ENCODE measurements around the gene SNX32.
"Not testable (repeated sequence)": the region's sequence is repeated elsewhere in the genome, so short reads cannot be mapped to it uniquely, and the experiment has no call there.

The SNX32 gene

DNA sequence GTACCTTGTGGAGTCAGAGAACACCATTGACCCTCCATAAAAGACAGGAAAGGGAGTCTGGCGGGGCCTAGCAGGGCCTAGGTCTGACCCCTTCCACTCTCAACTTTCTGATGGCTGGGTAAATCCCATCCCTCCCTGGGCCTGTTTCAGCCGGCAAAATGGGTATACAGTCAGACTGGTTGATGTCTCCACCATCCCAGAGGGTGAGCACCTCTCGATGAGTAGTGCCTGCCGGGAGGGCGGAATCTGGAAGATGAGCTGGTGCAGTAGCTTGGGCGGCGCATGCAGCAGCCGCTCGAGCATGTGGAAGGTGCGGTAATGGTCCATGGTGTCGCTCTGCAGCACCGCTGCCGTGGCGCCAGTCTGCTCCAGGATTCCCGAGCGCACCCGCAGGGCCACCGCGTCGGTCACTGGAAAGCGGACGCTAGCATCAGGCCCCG is 54.0 kb downstream of the SNX32 start:
- no peak for DNase-seq

DNA sequence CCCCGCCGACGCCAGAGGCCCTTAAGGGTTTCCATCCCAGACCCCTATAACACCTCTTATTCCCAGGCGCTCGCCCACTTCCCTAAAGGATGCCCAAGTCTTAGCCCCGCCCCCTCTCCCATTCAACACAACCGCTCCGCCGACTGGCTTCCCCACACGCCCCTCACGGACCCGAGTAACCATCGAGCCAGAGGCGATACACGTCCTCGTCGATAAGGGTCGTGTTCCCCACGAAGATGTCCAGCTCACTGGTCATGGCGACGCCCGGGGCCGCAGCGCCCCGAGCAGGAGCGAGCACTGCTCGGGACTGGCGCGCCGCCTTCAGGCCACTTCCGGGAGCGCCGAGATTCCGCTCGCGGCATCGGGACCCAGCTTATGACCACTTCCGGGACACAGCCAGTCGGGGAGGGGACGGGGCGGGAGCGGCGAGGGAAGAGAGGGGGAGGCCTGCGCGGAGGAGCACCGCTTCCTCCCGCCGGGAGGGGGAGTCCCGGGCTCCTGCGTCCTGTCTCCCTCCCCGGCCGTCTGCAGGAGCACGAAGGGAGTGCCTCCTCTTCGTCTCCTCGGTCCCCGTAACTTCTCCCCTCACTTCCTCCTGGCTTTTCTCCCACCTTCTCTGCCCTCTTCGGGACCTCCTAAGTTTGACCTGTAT is 54.5 kb downstream of the SNX32 start, which contains the start of gene FIBP:
TSS of gene FIBP (minus strand) at position 309 of the 652 bp plus-strand sequence. CDS start at position 256, 53 bp downstream.
- DNase-seq = peak; percentile 84

DNA sequence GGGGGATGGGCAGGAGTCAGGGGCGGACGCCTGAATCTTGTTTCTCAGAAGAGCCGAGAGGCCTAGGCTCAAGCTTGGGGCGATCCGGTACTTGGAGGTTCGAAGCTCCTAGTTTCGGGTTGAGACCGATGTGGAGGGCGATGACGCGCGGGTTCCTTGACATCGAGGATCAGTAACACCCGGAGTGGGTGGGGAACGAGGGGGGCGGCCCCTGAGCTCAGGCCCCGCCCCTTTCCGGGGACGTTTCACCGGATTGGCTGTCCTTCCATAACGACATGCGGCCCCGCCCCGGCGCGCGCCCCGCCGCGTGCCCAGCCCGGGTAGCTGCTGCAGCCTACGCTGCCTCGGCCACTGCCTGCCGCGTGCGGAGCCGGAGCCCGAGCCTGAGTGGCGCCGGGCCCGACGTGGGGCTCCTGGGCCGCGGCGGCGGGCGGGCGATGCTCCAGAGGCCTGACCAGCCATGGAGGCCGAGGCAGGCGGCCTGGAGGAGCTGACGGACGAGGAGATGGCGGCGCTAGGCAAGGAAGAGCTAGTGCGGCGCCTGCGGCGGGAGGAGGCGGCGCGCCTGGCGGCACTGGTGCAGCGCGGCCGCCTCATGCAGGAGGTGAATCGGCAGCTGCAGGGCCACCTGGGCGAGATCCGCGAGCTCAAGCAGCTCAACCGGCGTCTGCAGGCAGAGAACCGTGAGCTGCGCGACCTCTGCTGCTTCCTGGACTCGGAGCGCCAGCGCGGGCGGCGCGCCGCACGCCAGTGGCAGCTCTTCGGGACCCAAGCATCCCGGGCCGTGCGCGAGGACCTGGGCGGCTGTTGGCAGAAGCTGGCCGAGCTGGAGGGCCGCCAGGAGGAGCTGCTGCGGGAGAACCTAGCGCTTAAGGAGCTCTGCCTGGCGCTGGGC is 56.8 kb downstream of the SNX32 start, which contains the start of gene CCDC85B:
TSS of gene CCDC85B (plus strand) at position 350 of the 895 bp plus-strand sequence. CDS start at position 461, 111 bp downstream.
- DNase-seq = peak; percentile 87

DNA sequence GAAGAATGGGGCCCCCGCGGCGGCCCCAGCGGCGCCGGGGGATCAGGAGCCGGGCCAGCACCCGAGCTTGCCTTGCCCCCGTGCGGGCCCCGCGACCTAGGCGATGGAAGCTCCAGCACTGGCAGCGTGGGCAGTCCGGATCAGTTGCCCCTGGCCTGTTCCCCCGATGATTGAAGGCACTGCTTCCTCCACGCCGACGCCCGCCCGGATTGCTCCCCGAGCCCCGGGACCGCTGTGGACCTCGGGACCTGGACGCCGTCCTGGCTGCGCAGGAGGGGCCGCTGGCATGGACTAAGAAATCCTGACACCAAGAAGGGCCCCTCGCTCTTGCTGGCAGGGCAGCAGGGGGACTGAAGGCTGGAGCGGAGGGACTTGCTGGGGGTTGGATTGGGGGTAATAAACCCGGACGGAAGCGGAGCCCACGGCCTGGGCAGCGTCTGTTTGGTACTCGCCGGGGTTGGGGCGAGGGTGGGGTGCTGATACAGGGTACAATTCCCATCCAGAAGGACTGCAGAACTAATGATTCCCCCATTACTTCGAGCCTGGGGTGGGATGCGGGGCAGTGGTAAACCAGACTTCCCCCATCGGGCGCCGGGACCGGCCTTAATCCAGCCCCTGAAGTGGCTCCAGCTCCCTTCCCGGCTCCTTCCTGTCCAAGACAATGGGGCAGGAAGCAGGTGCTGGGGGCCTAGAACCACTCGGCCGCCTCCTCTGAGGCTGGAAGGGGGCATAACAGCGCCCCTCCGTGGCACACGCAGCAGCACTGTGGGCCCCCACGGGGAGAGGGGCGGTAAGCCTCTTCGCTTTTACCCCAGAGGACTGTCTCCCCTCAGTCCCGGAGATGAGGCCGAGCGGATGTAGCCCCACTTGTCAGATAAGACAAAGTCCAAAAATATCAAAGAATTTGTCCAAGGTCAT is 57.7 kb downstream of the SNX32 start:
- DNase-seq = no peak

DNA sequence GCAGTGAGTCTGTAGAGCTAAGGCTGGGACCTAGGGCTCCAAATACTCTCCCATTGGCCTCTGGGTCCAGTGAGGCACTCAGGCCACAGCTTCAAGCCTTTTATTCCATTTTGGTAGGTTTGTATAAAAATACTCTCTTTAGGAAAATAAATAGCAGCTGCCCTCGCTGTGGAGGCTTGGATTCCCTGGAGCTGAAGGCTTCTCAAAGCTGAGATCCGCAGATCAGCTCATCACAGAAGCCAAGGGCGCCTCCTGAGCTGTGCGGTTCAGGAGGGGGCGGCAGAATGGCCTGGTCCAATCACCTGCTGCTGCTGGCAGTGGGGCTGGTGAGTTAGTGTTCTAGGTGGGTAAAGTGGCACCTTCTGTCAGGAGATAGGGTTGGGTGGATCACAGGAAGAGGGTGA is 58.4 kb downstream of the SNX32 start:
- not testable (repeated sequence) for DNase-seq

DNA sequence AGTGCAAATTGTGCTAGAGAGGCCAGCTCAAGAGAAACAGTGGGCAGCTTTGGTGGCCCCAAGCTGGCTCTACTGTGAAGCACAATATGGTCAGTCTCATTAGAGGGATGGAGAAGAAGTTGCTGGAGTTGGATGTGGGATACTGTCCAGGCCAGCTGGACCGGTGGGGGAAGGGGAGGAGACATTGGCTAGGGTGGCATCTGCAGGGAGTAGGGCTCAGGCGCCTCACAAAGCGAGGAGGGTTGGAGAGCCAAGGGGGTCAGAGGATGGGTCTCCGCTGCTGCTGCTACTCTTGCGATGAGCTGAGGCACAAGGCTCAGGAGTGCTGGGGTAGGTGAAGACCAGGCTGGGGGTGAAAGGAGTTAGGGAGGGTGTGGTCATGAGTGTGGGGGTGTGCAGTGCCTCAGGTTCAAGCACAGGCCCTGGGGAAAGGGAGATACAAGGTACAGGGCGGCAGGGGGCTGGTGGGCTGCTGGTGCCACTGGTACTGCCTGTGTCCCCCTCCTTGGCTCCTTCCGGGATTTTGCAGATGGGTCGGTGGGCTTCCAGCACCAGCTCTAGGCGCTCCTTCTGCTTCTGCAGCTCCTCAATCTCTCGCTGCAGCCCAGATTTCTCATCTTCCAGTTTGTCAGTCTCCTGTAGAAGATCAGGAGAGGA is 59.0 kb downstream of the SNX32 start:
- DNase-seq = no peak

DNA sequence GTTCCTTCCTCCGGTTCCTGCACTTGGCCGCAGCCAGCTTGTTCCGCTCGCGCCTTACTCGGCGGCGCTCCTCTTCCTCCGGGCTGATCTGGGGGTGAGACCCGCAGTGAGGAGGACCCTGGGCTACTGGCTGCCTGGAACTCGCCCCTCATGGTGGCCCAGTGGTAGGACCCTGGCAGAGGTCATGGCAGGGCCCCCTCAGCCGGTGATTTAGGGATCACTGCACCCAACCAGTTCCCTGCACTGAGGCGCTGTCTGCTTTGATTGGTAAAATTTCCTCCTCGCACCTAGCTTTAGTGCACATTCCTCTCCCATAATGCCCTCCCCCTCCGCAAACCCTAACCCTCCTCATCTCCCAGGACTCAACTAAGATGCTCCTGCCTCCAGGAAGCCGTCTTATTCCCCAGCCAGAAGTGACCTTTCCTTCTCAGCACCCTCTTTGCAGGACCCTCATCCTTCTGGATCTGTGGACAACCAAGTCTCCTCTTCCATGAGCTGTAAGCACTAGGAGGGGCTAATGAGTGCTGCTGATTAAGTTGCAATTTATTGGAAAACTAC is 60.4 kb downstream of the SNX32 start:
- DNase-seq = no peak

DNA sequence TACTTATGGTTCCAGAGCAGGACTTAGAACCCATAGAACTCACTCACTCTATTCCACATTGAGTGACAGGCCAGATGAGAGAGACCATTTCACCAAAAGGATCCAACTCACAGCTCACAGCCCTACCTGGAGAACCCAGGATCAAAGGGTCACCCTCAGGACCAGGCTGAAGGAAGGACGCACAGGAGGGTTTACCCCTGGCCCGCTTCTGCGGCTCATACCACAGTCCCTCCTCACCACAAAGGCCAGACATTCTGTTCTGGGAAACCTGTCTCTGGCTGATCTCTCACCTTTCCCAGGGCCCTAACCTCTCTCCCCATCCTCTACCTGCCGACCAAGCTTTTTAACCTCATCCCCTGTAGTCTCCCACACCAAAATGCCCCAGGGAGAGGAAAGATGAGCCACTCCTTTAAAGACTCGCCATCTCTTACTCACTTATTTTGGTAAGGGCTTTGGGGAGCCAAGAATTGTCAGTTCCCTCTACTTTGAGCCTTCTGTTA is 61.8 kb downstream of the SNX32 start:
- no peak for DNase-seq

DNA sequence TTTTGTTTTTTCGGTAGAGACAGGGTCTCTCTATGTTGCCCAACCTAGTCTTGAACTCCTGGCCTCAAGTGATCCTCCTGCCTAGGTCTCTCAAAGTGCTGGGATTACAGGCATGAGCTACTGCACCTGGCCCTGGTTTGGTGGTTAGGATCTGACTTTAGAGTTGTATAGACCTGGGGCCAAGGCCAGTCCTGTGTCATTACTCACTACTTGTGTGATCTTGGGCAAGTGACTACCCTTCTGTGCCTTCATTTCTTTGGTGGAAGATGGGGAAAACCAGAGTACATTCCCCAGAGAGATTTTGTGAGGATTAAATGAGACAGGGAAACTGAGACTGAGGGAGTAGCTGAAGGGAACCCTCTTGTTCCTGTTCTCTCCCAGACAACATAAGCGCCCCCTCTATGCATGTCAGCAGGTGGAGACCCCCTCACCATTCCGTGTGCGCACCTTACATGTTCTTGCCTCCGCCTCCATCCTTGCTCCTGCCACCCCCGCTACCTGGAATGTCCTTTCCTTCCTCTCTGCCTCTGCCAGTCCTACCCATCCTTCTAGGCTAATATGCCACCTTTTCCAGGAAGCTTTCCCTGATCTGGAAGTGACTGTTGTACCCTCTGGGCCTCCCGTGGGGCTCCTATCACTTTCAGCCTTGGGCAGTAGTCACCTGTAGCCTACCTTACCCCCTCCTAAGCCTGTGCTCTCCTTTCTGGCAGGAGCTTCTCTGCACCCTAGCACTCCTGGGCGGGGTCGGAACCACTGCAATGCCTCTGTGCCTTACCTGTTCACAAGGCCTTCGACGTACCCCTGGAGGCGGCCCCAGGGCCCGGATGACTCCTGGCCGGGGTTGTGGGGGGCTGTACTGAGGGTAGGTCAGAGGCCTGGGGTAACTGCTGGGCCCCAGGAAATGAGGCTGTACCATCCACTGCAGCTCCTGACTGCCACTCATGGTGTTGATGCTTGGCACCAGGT is 62.6 kb downstream of the SNX32 start:
- DNase-seq = no peak

DNA sequence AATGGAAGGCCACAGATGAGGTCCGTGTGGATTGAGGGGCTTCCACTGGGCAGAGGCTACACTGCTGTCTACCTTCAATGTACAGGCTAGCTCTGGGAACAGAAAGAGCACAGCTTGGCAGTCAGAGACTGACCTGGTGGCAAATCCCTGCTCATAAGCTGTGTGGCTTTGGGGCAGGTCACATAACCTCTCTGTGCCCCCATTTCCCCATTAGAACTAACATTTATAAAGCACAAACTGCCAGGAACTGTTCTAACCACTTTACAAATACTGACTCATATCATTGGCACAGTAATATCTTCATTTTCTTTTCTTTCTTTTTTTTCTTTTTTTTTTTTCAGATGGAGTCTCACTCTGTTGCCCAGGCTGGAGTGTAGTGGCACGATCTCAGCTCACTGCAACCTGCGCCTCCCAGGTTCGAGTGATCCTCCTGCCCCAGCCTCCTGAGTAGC is 63.3 kb downstream of the SNX32 start:
- DNase-seq = no peak

DNA sequence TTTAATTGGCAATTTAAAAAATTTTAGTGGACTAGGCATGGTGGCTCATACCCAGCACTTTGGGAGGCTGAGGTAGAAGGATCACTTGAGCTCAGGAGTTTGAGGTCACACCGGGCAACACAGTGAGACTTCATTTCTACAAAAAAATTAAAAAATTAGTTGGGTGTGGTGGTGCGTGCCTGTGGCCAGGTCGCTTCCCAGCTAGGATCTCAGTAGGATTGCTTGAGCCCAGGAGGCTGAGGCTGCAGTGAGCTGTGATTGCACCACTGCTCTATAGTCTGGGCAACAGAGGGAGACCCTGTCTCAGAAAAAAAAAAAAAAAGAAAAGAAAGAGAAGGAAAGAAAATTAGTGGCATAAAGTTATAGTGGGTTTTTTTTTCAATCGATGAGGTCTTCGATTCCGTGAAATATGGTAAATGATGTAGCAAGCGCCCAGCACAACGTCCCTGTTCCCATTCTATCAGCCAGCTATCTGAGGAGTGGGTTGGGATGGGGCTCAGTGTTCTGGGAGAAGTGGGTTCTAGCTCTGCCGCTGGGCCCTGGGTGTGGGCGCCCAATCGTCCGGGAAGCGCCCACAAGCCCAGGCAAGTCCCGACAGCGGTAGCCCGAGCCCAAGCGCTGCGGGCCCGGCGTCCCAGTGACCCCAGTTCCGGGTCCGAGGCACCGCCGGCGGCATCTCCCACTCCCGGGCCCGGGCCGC is 65.0 kb downstream of the SNX32 start:
- DNase-seq = no peak

DNA sequence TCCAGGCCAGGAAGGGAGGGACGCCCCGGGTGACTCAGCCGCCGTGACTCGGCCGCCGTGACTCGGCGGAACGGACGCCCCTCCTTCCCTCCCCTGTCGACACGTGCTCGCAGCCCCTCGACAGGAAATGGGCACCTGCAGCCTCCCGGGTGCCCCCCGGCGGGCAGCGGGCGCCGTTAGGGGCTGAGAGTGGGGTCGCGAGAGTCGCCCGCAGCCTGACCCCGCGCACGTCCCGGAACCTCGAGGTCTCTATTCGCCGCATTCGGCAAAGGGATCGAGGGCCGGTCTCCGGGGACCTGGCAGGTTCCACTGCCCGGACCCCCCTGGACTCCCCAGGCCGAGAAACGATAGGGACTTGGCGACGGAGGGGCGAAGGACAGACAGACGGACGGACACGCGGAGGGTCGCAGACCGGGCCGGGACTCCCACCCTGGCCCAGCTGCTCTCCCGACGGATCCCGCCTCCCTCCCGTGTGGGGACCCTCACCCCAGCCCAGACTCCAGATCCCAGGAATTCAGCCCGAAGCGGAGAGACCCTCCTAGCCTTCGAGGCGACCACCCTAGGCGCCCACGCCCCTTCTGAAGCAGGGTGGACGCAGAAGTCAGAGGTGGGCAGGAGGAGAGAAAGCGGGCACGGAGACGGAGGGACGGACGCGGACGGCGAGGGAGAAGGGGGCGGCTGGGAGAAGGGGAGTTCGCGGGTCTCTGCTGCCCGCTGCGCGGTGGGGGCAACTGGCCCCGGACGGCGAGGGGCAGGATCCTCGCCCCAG is 65.8 kb downstream of the SNX32 start:
- DNase-seq = no peak

DNA sequence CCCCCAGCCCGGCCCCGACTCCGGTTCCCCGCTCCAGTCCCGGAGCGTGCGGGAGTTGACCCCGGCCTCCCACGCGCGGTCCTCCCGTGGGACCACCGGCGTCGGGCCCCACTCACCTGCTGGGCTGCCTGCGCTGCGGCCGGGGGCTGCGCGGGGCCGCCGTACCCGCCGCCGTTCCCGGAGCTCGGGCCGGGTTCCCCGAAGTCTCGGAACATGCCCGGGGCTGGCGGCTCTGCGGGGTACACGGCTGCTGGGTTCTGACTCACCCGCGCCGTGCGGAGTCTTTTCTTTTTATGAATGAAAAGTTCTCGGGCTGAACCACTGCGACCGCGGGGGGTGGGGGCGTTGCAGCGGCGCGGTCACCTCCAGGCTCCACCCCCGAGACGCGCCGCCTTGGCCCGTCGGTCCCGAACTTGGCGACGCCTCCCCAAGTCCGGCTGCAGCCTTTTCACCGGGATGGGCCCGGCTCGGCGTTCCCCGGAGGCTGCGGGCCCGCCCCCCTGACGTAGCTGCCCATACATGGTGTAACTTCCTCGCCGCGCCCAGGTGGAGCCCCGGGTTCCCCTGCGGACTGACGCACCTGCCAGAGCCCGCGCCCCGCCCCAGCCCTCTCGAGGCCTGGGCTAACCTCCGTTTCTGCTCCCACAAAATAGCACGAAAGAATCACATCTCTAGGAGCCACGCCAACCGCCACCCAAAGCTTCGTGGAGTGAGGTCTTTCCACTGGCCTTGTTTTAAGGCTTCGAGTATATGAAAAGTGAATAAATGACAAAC is 66.5 kb downstream of the SNX32 start, which contains the start of gene FOSL1:
TSS of gene FOSL1 (minus strand) at position 264 of the 774 bp plus-strand sequence. CDS start at position 215, 49 bp downstream.
- no peak for DNase-seq

DNA sequence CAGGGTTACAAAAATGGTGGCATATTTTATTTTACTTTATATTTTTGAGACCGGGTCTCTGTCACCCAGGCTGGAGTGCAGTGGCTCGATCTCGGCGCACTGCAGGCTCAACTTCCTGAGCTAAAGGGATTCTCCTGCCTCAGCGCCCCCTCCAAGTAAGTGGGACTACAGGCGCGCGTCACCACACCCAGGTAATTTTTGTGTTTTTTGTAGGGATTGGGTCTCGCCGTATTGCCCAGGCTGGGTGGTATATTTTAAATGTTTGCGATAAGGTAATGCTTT is 67.1 kb downstream of the SNX32 start:
- DNase-seq = no peak

DNA sequence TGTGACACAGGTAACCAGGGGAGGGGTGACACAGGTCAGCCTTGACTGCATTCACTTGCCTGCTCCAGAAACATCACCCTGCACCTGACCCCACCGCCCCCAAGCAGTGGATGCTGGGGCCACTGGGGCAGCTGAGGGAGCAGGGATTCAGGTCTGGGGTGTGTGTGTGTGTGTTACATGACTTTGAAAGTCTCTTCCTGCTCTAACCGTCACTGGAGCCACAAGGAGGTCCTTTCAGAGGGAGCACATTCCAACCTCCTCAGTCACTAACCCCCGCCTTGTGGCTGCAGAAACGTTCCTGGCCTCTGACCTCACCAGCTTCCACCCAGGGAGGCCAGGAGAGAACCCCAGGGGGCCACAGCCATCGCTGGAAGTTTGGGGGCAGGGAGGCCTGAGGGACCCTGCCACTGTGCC is 69.3 kb downstream of the SNX32 start:
- no peak for DNase-seq

All from SHP77 treated with DMSO at 0.1 percent for 48 hours (cell line).